Astrocyte (in vitro differentiated cells and primary cell): Measurements from ENCODE around the gene MARK2.

Source experiments
- CTCF ChIP-seq: IDR thresholded peaks from 2 replicates; pipeline ENCODE4 v1.5.1; 2011; ENCODE audit warnings: low read depth, mild to moderate bottlenecking, inconsistent platforms, low read length, moderate library complexity; ENCODE audit not compliant: insufficient read depth
- EZH2 ChIP-seq: IDR thresholded peaks from 2 replicates; pipeline ENCODE4 v1.6.1; 2012; ENCODE audit warnings: mild to moderate bottlenecking, low read length, inconsistent platforms; ENCODE audit not compliant: insufficient read depth

- no peak for TF ChIP-seq CTCF
- no peak for TF ChIP-seq EZH2
Measured at GRCh38 chr11:63866211-63866610, 27.3 kb downstream of the MARK2 start.
